Mesendoderm (in vitro differentiated cells): ENCODE data around the gene PDE10A.
A peak's percentile ranks its signal among the peaks of the same experiment; 100 is the strongest.

Experiments
- DNase-seq: peaks from one replicate; pipeline ENCODE4 v3.0.0; 2013
- H2AK5ac ChIP-seq: 2 replicates; pipeline ENCODE4 v1.6.1; 2013; ENCODE audit warnings: low read length, inconsistent platforms
- H2BK120ac ChIP-seq: 2 replicates; pipeline ENCODE4 v1.6.1; 2013; ENCODE audit warnings: low read depth, mild to moderate bottlenecking, low read length, moderate library complexity, mixed read lengths
- H2BK15ac ChIP-seq: replicated peaks from 2 replicates; pipeline ENCODE4 v1.6.1; 2013; ENCODE audit warnings: low read depth, mild to moderate bottlenecking, moderate library complexity
- H2BK5ac ChIP-seq: 2 replicates; pipeline ENCODE4 v1.6.1; 2013; ENCODE audit warnings: low read length, inconsistent platforms
- H3K18ac ChIP-seq: 2 replicates; pipeline ENCODE4 v1.6.1; 2013; ENCODE audit warnings: mild to moderate bottlenecking, low read length, mixed read lengths
- H3K23ac ChIP-seq: one replicate; pipeline ENCODE4 v1.6.1; 2013; ENCODE audit warnings: low read length
- H3K27ac ChIP-seq: 2 replicates; pipeline ENCODE4 v1.5.1; 2013; ENCODE audit warnings: low read depth, mild to moderate bottlenecking, inconsistent platforms, low read length, moderate library complexity
- H3K27me3 ChIP-seq: 2 replicates; pipeline ENCODE4 v1.6.1; 2013; ENCODE audit warnings: low read length, control low read depth, mild to moderate bottlenecking, inconsistent platforms; ENCODE audit not compliant: insufficient read depth, poor library complexity
- H3K36me3 ChIP-seq: 2 replicates; pipeline ENCODE4 v1.6.1; 2013; ENCODE audit warnings: low read length, inconsistent platforms; ENCODE audit not compliant: control insufficient read depth, insufficient read depth
- H3K4ac ChIP-seq: one replicate; pipeline ENCODE4 v1.6.1; 2013; ENCODE audit warnings: low read depth, mild to moderate bottlenecking, low read length, moderate library complexity
- H3K4me1 ChIP-seq: 2 replicates; pipeline ENCODE4 v1.6.1; 2013; ENCODE audit warnings: low read depth, low read length, inconsistent platforms; ENCODE audit not compliant: control insufficient read depth
- H3K4me2 ChIP-seq: 2 replicates; pipeline ENCODE4 v1.6.1; 2013; ENCODE audit warnings: low read length
- H3K4me3 ChIP-seq: 2 replicates; pipeline ENCODE4 v1.5.1; 2013; ENCODE audit warnings: mild to moderate bottlenecking, low read length
- H3K56ac ChIP-seq: one replicate; pipeline ENCODE4 v1.6.1; 2013; ENCODE audit warnings: low read length
- H3K79me1 ChIP-seq: 2 replicates; pipeline ENCODE4 v1.6.1; 2013; ENCODE audit warnings: low read length, inconsistent platforms
- H3K79me2 ChIP-seq: 2 replicates; pipeline ENCODE4 v1.6.1; 2013; ENCODE audit warnings: mild to moderate bottlenecking, low read length; ENCODE audit not compliant: control insufficient read depth, insufficient read depth
- H3K9ac ChIP-seq: 2 replicates; pipeline ENCODE4 v1.6.1; 2013; ENCODE audit warnings: low read length, inconsistent platforms
- H4K5ac ChIP-seq: one replicate; pipeline ENCODE4 v1.6.1; 2013; ENCODE audit warnings: low read length
- H4K8ac ChIP-seq: one replicate; pipeline ENCODE4 v1.6.1; 2013; ENCODE audit warnings: low read depth, mild to moderate bottlenecking, control low read depth, low read length, moderate library complexity
- whole genome bisulfite sequencing: extraction: QIAGEN DNeasy Blood & Tissue Kit; methylation state at CpG from one replicate; pipeline ENCODE4 v1.1.7; 2013; ENCODE audit warnings: low lambda C conversion rate, missing lambda C conversion rate; ENCODE audit not compliant: insufficient coverage; ENCODE audit errors: extremely low coverage; 5-methylcytosine and 5-hydroxymethylcytosine counted together

The PDE10A gene

DNA sequence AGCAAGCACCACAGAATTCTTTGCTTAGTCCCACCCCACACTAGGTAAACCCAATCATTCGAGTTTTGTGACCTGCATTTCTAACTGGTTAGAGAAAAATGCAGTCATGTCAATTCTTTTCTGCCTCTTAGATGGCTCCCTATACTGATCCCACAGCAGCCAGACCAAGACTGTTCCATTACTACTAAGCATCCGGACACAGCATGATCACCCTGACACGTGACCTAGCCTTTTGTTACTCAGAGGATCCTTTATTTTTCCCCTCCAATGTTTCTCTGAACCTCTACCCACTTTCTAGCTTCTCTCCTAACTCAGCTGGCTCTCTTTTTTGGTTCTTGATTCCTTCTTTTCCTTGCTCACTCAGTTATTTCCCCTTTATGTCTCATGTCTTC is 87.9 kb downstream of the PDE10A start:
- Histone ChIP-seq H3K36me3 (no peaks in the 10 kb centered on the region), H3K27ac (no peak overlapping the region), H3K79me1 (no peaks in the 10 kb centered on the region), H3K18ac (peak overlapping the region; percentile 12), H3K4me3 (no peak overlapping the region), H3K56ac (peak overlapping the region; percentile 18), H2BK120ac (no peak overlapping the region), H3K9ac (no peak overlapping the region), H3K4me1 (peaks cover 11% of the 10 kb centered on the region), H3K23ac (no peak overlapping the region), H3K4ac (no peak overlapping the region), H2BK15ac (no peak overlapping the region), H3K79me2 (no peaks in the 10 kb centered on the region), H4K5ac (no peak overlapping the region), H3K4me2 (no peak overlapping the region), H3K27me3 (no peaks in the 10 kb centered on the region), H4K8ac (no peak overlapping the region), H2AK5ac (peak overlapping the region; percentile 85), H2BK5ac (peak overlapping the region; percentile 70)
- no CpG with 5 or more reads among the region's 3 CpGs for WGBS
- peak; percentile 32 for DNase-seq

DNA sequence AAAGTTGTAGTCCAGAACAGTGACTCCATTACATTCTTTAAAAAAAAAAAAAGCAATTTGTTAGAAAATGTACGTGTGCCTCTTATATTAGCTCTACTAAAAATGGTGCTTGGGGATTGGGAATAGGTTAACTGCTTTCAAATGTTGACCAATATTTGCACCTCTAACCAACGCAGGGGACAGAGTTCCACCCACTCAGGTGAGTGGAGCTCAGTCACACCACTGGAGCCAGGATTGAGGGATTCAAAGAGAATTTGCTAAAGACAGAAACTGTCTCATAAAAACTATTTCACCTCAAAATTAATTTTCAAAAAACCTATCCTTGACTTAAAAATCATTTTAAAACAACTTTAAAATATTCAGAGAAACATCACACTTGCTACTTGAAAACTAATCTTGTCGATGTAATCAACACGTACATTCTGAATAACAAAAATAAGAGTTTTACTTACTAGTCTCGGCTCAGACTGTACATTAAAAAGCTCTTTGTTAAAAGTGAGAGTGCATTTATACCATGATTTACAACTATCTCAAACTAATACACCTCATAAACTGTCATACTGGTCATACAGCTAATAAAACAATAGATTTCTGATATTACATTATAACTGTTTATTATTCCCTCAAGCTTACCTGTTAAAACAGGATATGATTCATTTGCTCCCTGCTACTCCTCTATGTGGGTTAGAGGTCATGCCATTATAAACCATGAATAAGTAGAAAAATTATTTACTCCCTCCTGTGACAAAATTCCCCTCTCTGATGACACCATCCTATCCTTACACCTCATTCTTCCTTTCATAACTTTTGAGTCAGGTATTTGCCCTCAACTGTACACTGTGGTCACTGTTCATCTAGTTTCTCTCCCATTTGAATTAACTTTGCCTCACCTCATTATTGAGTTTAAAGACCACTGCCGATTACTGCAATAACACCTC is 88.6 kb downstream of the PDE10A start:
- Histone ChIP-seq H3K18ac (peak overlapping the region; percentile 61), H3K4me1 (peaks cover 11% of the 10 kb centered on the region)

DNA sequence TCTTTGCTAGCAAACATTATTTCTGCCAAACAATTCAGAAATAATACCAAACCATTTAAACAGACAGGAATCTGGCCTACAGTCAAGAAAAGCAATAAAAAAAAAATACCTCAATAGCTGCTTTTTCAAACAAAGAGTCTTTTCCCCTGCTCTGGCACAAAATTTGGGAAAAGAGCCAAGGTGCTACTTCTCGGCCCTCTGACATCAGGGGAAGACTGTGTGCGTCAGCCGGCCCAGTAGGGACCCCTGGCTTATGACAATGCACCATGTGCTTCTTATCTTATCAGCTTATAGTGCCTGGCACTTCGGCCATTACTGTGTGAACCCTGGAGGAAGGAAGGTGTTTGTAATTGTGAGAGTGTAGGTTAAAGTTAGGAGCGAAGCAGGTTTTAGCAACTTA is 89.4 kb downstream of the PDE10A start:
- Histone ChIP-seq H2BK15ac (no peak overlapping the region), H3K18ac (no peak overlapping the region), H3K23ac (no peak overlapping the region), H3K4me1 (peaks cover 11% of the 10 kb centered on the region), H3K27me3 (no peaks in the 10 kb centered on the region), H3K9ac (no peak overlapping the region), H4K8ac (no peak overlapping the region), H3K79me1 (no peaks in the 10 kb centered on the region), H3K4ac (no peak overlapping the region), H3K36me3 (no peaks in the 10 kb centered on the region), H3K4me2 (no peak overlapping the region), H3K4me3 (no peak overlapping the region), H2BK5ac (no peak overlapping the region), H2BK120ac (no peak overlapping the region), H3K27ac (peak overlapping the region; percentile 23), H4K5ac (no peak overlapping the region), H3K56ac (no peak overlapping the region), H2AK5ac (no peak overlapping the region), H3K79me2 (no peaks in the 10 kb centered on the region)
- DNase-seq = peak; percentile 96
- WGBS = no CpG with 5 or more reads among the region's 5 CpGs

More for the DNA sequence above, 88.6 kb downstream of the PDE10A start:
- Histone ChIP-seq H3K4me2 (no peak overlapping the region), H3K36me3 (no peaks in the 10 kb centered on the region), H3K4ac (peak overlapping the region; percentile 20), H3K23ac (no peak overlapping the region), H3K27ac (no peak overlapping the region), H3K4me3 (no peak overlapping the region), H3K9ac (no peak overlapping the region), H2BK15ac (no peak overlapping the region), H3K27me3 (no peaks in the 10 kb centered on the region), H3K79me2 (no peaks in the 10 kb centered on the region), H4K5ac (no peak overlapping the region), H2BK5ac (peak overlapping the region; percentile 70), H3K79me1 (no peaks in the 10 kb centered on the region), H2AK5ac (peak overlapping the region; percentile 85), H2BK120ac (no peak overlapping the region), H4K8ac (no peak overlapping the region), H3K56ac (peak overlapping the region; percentile 40)
- WGBS = 100% methylated on average over 1 of the region's 6 CpGs
- DNase-seq = no peak

DNA sequence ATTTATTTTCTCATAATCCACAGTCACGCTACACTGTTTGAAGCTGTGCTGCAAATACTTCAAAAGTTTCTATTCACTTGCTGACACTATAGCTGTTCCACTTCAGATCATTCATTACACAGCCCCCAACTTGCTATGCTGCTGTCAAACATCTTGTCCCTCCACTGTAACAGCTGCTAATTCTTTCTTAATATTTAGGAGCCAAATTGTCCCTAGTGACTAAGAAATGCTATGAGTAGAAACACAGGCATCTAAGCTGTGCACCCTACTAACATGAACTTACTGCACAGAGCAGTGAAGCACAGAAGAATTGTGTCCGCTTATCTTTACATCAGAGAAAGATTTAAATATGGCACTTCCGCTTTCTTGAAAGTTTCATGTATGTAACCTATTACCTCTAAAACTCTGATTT is 91.3 kb downstream of the PDE10A start:
- Histone ChIP-seq H3K18ac (peak overlapping the region; percentile 75), H3K79me1 (no peaks in the 10 kb centered on the region), H3K56ac (peak overlapping the region; percentile 57), H3K9ac (peak overlapping the region; percentile 43), H2AK5ac (peak overlapping the region; percentile 77), H3K27me3 (no peaks in the 10 kb centered on the region), H3K4me3 (no peak overlapping the region), H3K36me3 (no peaks in the 10 kb centered on the region), H2BK120ac (no peak overlapping the region), H3K23ac (no peak overlapping the region), H2BK15ac (peak overlapping the region; percentile 74), H4K8ac (no peak overlapping the region), H3K4me2 (no peak overlapping the region), H3K4ac (peak overlapping the region; percentile 31), H3K27ac (peak overlapping the region; percentile 85), H3K4me1 (peaks cover 11% of the 10 kb centered on the region), H2BK5ac (peak overlapping the region; percentile 89), H4K5ac (no peak overlapping the region), H3K79me2 (no peaks in the 10 kb centered on the region)
- DNase-seq = no peak
- WGBS = no CpG with 5 or more reads among the region's 3 CpGs

DNA sequence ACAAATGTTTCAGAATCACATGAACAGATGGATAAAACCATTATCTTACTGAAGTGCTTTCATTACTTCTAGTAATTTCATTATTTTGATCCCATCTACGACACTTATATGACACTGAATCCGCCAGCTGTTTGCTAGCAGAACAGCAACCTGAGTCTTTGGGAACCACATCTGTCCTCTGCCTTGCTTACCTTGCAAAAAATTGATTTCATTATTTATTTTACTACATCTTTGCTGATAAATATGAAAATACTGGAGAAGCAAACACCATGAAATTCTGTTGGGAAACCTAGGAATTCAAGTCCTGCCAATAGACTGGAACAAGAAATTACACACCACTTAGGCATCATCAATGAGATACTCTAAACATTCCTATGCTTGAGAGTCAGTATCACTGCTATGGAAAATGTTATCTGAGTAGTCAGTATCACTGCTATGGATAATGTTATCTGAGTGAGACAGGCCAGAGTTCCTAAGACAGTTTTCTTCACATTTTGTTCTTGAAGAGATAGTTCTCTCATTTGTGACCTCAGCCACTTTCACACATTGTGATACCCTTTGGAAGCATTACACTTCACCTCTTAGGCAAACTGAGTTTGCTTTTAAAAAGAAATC is 91.9 kb downstream of the PDE10A start:
- H3K27me3 ChIP-seq = no peaks in the 10 kb centered on the region
- H2AK5ac ChIP-seq = no peak overlapping the region
- H3K27ac ChIP-seq = peak overlapping the region; percentile 85
- H3K18ac ChIP-seq = peak overlapping the region; percentile 75
- no peak overlapping the region for H4K8ac ChIP-seq
- no peak overlapping the region for H3K4ac ChIP-seq
- H3K36me3 ChIP-seq = no peaks in the 10 kb centered on the region
- H3K4me1 ChIP-seq = peaks cover 11% of the 10 kb centered on the region
- H3K56ac ChIP-seq = no peak overlapping the region
- no peaks in the 10 kb centered on the region for H3K79me1 ChIP-seq
- WGBS = no CpG with 5 or more reads among the region's 2 CpGs
- H3K4me3 ChIP-seq = no peak overlapping the region
- no peak overlapping the region for H2BK15ac ChIP-seq
- no peak overlapping the region for H4K5ac ChIP-seq
- DNase-seq = peak; percentile 92
- H2BK120ac ChIP-seq = no peak overlapping the region
- H3K9ac ChIP-seq = no peak overlapping the region
- no peak overlapping the region for H2BK5ac ChIP-seq
- H3K4me2 ChIP-seq = no peak overlapping the region
- no peaks in the 10 kb centered on the region for H3K79me2 ChIP-seq
- no peak overlapping the region for H3K23ac ChIP-seq
